Measurements from ENCODE around the gene TMEM181.

DNA sequence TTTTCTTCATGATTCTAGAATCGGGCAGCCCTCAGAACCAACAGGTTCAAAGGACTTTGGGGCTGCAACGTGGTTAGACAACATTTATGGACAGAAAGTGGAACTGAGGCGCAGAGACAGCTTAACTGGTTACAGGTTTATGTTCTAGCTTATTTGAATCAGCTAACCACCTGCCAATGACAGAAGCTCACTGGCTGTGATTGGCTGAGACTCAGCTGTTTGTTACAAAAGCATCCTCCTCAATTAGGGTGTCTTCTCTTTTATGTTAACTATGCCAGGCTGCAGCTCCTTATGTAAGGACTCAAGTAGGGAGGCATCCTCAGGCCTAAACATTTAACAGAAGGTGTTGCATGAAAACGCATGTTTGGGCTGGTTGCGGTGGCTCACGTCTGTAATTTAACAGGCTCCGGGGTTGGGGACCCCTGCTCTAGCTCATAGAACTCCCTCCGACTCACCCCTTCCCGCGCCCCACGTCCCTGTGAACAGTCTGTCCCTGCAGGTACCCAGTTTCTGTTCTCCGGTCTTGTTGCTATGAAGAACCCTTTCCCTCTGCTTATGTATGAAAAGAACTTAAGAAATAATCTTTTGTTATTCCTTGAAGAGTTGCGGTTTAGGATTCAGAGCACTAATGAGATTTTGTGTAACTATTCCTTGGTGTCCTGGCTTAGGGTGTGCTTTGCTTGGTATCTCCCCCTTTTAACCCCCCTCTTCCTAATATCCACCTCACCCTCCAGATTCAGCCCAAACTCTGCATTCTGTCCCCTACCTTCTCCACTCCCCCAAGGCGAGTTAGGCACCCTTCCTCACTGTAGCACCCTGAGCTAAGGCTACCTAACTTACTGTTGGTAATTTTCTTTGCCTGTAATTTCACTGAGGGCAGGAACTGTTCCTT is 1.2 kb upstream of the TMEM181 start:
- TF ChIP-seq, protein P1, sequence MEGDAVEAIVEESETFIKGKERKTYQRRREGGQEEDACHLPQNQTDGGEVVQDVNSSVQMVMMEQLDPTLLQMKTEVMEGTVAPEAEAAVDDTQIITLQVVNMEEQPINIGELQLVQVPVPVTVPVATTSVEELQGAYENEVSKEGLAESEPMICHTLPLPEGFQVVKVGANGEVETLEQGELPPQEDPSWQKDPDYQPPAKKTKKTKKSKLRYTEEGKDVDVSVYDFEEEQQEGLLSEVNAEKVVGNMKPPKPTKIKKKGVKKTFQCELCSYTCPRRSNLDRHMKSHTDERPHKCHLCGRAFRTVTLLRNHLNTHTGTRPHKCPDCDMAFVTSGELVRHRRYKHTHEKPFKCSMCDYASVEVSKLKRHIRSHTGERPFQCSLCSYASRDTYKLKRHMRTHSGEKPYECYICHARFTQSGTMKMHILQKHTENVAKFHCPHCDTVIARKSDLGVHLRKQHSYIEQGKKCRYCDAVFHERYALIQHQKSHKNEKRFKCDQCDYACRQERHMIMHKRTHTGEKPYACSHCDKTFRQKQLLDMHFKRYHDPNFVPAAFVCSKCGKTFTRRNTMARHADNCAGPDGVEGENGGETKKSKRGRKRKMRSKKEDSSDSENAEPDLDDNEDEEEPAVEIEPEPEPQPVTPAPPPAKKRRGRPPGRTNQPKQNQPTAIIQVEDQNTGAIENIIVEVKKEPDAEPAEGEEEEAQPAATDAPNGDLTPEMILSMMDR (conservative IDR thresholded peaks at IDR 0.05): no peak
- TF ChIP-seq EZH2 (IDR thresholded peaks at IDR 0.05; ENCODE audit: low read depth): no peak

Measured in PC-9 (cell line).